Upper lobe of right lung (tissue), 1 donor: ENCODE data around the gene ZNF532. TPM values are rescaled to one million over a fixed set of nuclear protein-coding genes. Genes with fewer than 3 reads are reported as not detected.

ENCODE experiments used
- ATAC-seq: fragments of 200-7000 bp; cut with Tn5 transposase; one replicate; pipeline ENCODE4 v1.9.1; 2020; ENCODE audit warnings: mild to moderate bottlenecking, moderate library complexity
- DNase-seq: peaks from one replicate; pipeline ENCODE4 v3.0.0-alpha.2; 2020
- H3K27ac ChIP-seq: fragments of 200-600 bp; one replicate; pipeline ENCODE4 v1.8.0; 2022
- H3K27me3 ChIP-seq: fragments of 200-600 bp; one replicate; pipeline ENCODE4 v1.8.0; 2022; ENCODE audit warnings: mild to moderate bottlenecking
- H3K36me3 ChIP-seq: fragments of 200-600 bp; one replicate; pipeline ENCODE4 v1.8.0; 2022
- H3K4me1 ChIP-seq: fragments of 200-600 bp; one replicate; pipeline ENCODE4 v1.8.0; 2022
- H3K4me3 ChIP-seq: fragments of 200-600 bp; one replicate; pipeline ENCODE4 v1.8.0; 2022; ENCODE audit warnings: mild to moderate bottlenecking
- H3K9me3 ChIP-seq: fragments of 200-600 bp; one replicate; pipeline ENCODE4 v1.8.0; 2022
- CTCF ChIP-seq: fragments of 200-600 bp; IDR thresholded peaks from one replicate; pipeline ENCODE4 v1.8.0; 2022; ENCODE audit warnings: antibody characterized with exemption
- intact Hi-C: fragments of 100-400 bp; cut with DNase I; formaldehyde crosslinking; loops from one replicate; pipeline ENCODE4 v1.11.0; 2022
- total RNA-seq: library from RNA; stranded (reverse); fragmentation: NEBNext Ultra II Directional; extraction: Animal tissue kit (Norgen Biotek cat#: 25700); gene quantifications from one replicate; pipeline ENCODE4 v1.2.1, GENCODE V29; 2021
- donor health status: DM: no; HTN: yes; CAD: no; lungs with severe emphysema.

ZNF532 gene
- total RNA-seq, 1 donor from 2014 or later, result 56.6 TPM

- ATAC-seq (peak; percentile 21), DNase-seq (no peak)
- H3K27me3 ChIP-seq, result no peaks in the 10 kb centered on the region
- H3K4me3 ChIP-seq, result no peak overlapping the region
- H3K9me3 ChIP-seq, result no peaks in the 10 kb centered on the region
- no peak for TF ChIP-seq CTCF
- peaks cover 23% of the 10 kb centered on the region for H3K4me1 ChIP-seq
- no peak overlapping the region for H3K27ac ChIP-seq
- peaks cover 19% of the 10 kb centered on the region for H3K36me3 ChIP-seq
- intact Hi-C loops, result no loop called here
These were observed 72.6 kb downstream of the ZNF532 start for GRCh38 chr18:58937071-58937886.

- H3K4me1 ChIP-seq, result peaks cover 23% of the 10 kb centered on the region
- H3K27ac ChIP-seq, result no peak overlapping the region
- H3K36me3 ChIP-seq, result peaks cover 19% of the 10 kb centered on the region
- H3K4me3 ChIP-seq, result no peak overlapping the region
- DNase-seq (no peak), ATAC-seq (no peak)
- H3K27me3 ChIP-seq, result no peaks in the 10 kb centered on the region
- intact Hi-C loops, result no loop called here
- H3K9me3 ChIP-seq, result no peaks in the 10 kb centered on the region
- TF ChIP-seq CTCF, result no peak
These were observed 73.2 kb downstream of the ZNF532 start for GRCh38 chr18:58937887-58938267.

GRCh38 chr18:58941426-58942099 is 76.9 kb downstream of the ZNF532 start:
- Histone ChIP-seq H3K27me3 (no peaks in the 10 kb centered on the region), H3K4me1 (peaks cover 16% of the 10 kb centered on the region), H3K4me3 (no peak overlapping the region), H3K27ac (no peak overlapping the region), H3K9me3 (no peaks in the 10 kb centered on the region), H3K36me3 (peaks cover 27% of the 10 kb centered on the region)
- intact Hi-C loops, result no loop called here
- DNase-seq, result no peak
- ATAC-seq, result no peak
- TF ChIP-seq CTCF, result no peak

GRCh38 chr18:58943896-58944295 is 79.2 kb downstream of the ZNF532 start:
- Histone ChIP-seq H3K27ac (no peak overlapping the region), H3K36me3 (peaks cover 31% of the 10 kb centered on the region), H3K4me1 (peaks cover 4% of the 10 kb centered on the region), H3K4me3 (no peak overlapping the region), H3K9me3 (no peaks in the 10 kb centered on the region), H3K27me3 (no peaks in the 10 kb centered on the region)
- intact Hi-C loops, result no loop called here
- DNase-seq, result no peak
- TF ChIP-seq CTCF, result no peak
- ATAC-seq, result no peak

GRCh38 chr18:58947136-58947732 is 82.6 kb downstream of the ZNF532 start:
- Histone ChIP-seq H3K27me3 (no peaks in the 10 kb centered on the region), H3K36me3 (peaks cover 18% of the 10 kb centered on the region), H3K4me1 (peaks cover 4% of the 10 kb centered on the region), H3K4me3 (no peak overlapping the region), H3K9me3 (no peaks in the 10 kb centered on the region), H3K27ac (no peak overlapping the region)
- no peak for ATAC-seq
- intact Hi-C loops, result no loop called here
- no peak for DNase-seq
- no peak for TF ChIP-seq CTCF
